HL-60 (cell line): ENCODE results near the gene PIGZ.

ENCODE experiments used
- DNase-seq, 2 experiments: peaks; one replicate each; pipeline ENCODE4 v3.0.0-alpha.2; 2010 to 2020; ENCODE audit warnings: low read depth in 1 of 2, low spot score in 1 of 2
- H3K27ac ChIP-seq: fragments of 250-450 bp; sonication (Bioruptor Pico); replicated peaks from 2 replicates; pipeline ENCODE4 v1.5.1; 2020; ENCODE audit warnings: mild to moderate bottlenecking, moderate library complexity
- H3K27me3 ChIP-seq: fragments of 250-450 bp; sonication (Bioruptor Pico); 2 replicates; pipeline ENCODE4 v1.5.1; 2021; ENCODE audit warnings: mild to moderate bottlenecking, moderate library complexity; ENCODE audit not compliant: insufficient read depth, poor library complexity, severe bottlenecking
- H3K4me3 ChIP-seq: replicated peaks from 2 replicates; pipeline ENCODE4 v1.5.1; 2011; ENCODE audit warnings: mild to moderate bottlenecking, control low read depth, low read length; ENCODE audit not compliant: insufficient read depth
- CTCF ChIP-seq: IDR thresholded peaks from one replicate; pipeline ENCODE4 v1.5.1; 2011; ENCODE audit warnings: low read length, control low read depth, inconsistent platforms; ENCODE audit not compliant: insufficient read depth
- GABPA ChIP-seq: IDR thresholded peaks from 2 replicates; pipeline ENCODE4 v1.6.1; 2012; ENCODE audit warnings: low read depth
- POLR2AphosphoS5 ChIP-seq: IDR thresholded peaks from 2 replicates; pipeline ENCODE4 v1.6.1; 2012; ENCODE audit warnings: low read depth
- REST ChIP-seq: IDR thresholded peaks from 2 replicates; pipeline ENCODE4 v1.6.1; 2012; ENCODE audit warnings: low read depth; ENCODE audit not compliant: insufficient replicate concordance
- SPI1 ChIP-seq: IDR thresholded peaks from 2 replicates; pipeline ENCODE4 v1.6.1; 2012; ENCODE audit warnings: low read depth, mild to moderate bottlenecking, borderline replicate concordance

Gene PIGZ

GRCh38 chr3:196969134-196969659, 564 bp upstream of the PIGZ start:
- H3K27ac ChIP-seq: peak overlapping the region; percentile 97
- TF ChIP-seq GABPA (peak; percentile 19; the same call in 1 of the 2 replicates), POLR2AphosphoS5 (peak; percentile 57; the same call in 1 of the 2 replicates), SPI1 (peak; percentile 35; the same call in 1 of the 2 replicates), REST (no peak)
- H3K4me3 ChIP-seq: peak overlapping the region; percentile 64
- peak; percentile 41 to 70 for DNase-seq
- H3K27me3 ChIP-seq: no peaks in the 10 kb centered on the region

DNA sequence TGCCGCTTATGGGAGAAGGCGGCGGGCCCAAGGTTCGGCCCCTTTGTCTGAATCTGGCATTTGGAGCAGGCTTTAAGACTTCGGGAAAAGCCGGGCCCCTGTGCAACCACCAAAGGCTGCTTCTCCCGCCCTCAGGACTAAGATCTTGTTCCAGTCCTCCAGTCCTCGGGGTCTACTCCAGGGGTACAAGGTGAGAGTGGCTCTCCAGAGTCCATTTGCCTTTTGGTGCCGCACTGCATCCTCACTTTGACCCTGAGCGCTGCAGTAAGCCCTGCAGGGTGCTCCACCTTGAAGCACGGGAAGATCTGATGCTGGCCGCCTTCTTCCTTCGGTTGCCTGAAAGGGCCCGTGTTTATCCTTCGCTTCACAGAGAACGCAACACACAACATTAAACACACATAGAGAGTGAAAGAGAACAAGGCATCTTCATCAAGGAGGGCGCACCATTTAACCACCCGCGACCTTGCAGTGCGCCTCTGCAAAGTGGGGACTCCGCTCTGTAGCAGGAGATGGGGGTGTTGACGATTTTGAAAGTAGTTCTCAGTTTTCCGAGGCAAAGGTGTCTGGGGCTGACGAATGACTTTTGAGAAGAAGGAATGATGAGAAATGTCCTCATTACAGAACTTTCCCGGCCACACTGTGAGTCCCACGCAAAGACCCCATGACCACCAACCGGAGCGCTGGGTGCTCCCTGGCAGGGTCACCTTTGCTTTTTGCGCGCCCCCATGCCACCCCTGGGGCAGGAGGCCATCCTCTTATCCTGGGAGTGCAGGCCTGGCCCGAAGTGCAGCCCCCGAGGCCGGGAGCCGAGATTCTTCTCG, 1.0 kb downstream of the PIGZ start:
- peak overlapping the region; percentile 47 for H3K4me3 ChIP-seq
- H3K27ac ChIP-seq: no peak overlapping the region
- H3K27me3 ChIP-seq: no peaks in the 10 kb centered on the region
- TF ChIP-seq GABPA: no peak
- DNase-seq: no peak

GRCh38 chr3:196966526-196967401, 1.9 kb downstream of the PIGZ start:
- Histone ChIP-seq H3K4me3 (no peak overlapping the region), H3K27me3 (no peaks in the 10 kb centered on the region), H3K27ac (no peak overlapping the region)
- no peak for DNase-seq
- no peak for TF ChIP-seq GABPA
- no peak for TF ChIP-seq REST
- no peak for TF ChIP-seq POLR2AphosphoS5
- TF ChIP-seq SPI1: no peak

- TF ChIP-seq REST (no peak), CTCF (no peak), GABPA (no peak)
- Histone ChIP-seq H3K4me3 (no peak overlapping the region), H3K27me3 (no peaks in the 10 kb centered on the region), H3K27ac (no peak overlapping the region)
- DNase-seq: no peak
Observed at GRCh38 chr3:196965804-196966173, 2.8 kb downstream of the PIGZ start.
